ENCODE measurements around the gene CTIF. TPM values are rescaled to one million over a fixed set of nuclear protein-coding genes. Genes with fewer than 3 reads are reported as not detected.

Gene CTIF
- total RNA-seq, 2 experiments from 2014 or later, result 0.06 to 0.38 TPM

- no peaks in the 10 kb centered on the region for H3K9me3 ChIP-seq (ENCODE audit: low read length)
- ChIA-PET POLR2A (no interaction called here), CTCF (ENCODE audit: unreplicated experiment) (no interaction called here)
- no peaks in the 10 kb centered on the region for H3K9me2 ChIP-seq (ENCODE audit: insufficient read depth, low read length)
- intact Hi-C loops (cut with micrococcal nuclease; ENCODE audit: unreplicated experiment), result no loop called here
- TF ChIP-seq EZH2phosphoT487 (IDR thresholded peaks at IDR 0.05; ENCODE audit: borderline replicate concordance, low read depth, low read length) (no peak), CTCF (conservative IDR thresholded peaks at IDR 0.05; ENCODE audit: low read length) (no peak)
- H3K4me2 ChIP-seq (ENCODE audit: low read length), result no peak overlapping the region
- no TSS peak for BruUV-seq (replicated peaks)
- no peak overlapping the region for H3K4me3 ChIP-seq (ENCODE audit: low read depth, low read length, poor library complexity, severe bottlenecking)
- H3K4me1 ChIP-seq (ENCODE audit: insufficient read depth, low read length, poor library complexity, severe bottlenecking), result no peaks in the 10 kb centered on the region
- no peaks in the 10 kb centered on the region for H3K36me3 ChIP-seq (ENCODE audit: insufficient read depth, low read length)
- H2AFZ ChIP-seq (ENCODE audit: low read length), result no peak overlapping the region
- H3K79me2 ChIP-seq (ENCODE audit: insufficient read depth, low read depth, low read length), result no peaks in the 10 kb centered on the region
- no peak for DNase-seq (ENCODE audit: low spot score)
- no peak overlapping the region for H3K27ac ChIP-seq (ENCODE audit: low read depth, low read length, poor library complexity, severe bottlenecking)
- H4K20me1 ChIP-seq (ENCODE audit: insufficient read depth, low read length), result no peaks in the 10 kb centered on the region
These were observed 9.4 kb downstream of the CTIF start for GRCh38 chr18:48548011-48548771.

GRCh38 chr18:48548921-48549320 lies 10.1 kb downstream of the CTIF start:
- CTCF ChIA-PET (ENCODE audit: unreplicated experiment), result no interaction called here
- POLR2A ChIA-PET, result no interaction called here
- no peaks in the 10 kb centered on the region for H3K4me1 ChIP-seq (ENCODE audit: insufficient read depth, low read length, poor library complexity, severe bottlenecking)
- H4K20me1 ChIP-seq (ENCODE audit: insufficient read depth, low read length), result no peaks in the 10 kb centered on the region
- no TSS peak for BruUV-seq (replicated peaks)
- no peaks in the 10 kb centered on the region for H3K79me2 ChIP-seq (ENCODE audit: insufficient read depth, low read depth, low read length)
- no peak overlapping the region for H3K27ac ChIP-seq (ENCODE audit: low read depth, low read length, poor library complexity, severe bottlenecking)
- H3K4me3 ChIP-seq (ENCODE audit: low read depth, low read length, poor library complexity, severe bottlenecking), result no peak overlapping the region
- intact Hi-C loops (cut with micrococcal nuclease; ENCODE audit: unreplicated experiment), result no loop called here
- TF ChIP-seq EZH2phosphoT487 (IDR thresholded peaks at IDR 0.05; ENCODE audit: borderline replicate concordance, low read depth, low read length), result no peak
- TF ChIP-seq CTCF (conservative IDR thresholded peaks at IDR 0.05; ENCODE audit: low read length), result no peak
- H3K9me3 ChIP-seq (ENCODE audit: low read length), result no peaks in the 10 kb centered on the region
- DNase-seq (ENCODE audit: low spot score), result no peak
- no peaks in the 10 kb centered on the region for H3K9me2 ChIP-seq (ENCODE audit: insufficient read depth, low read length)
- no peak overlapping the region for H2AFZ ChIP-seq (ENCODE audit: low read length)
- H3K4me2 ChIP-seq (ENCODE audit: low read length), result no peak overlapping the region
- H3K36me3 ChIP-seq (ENCODE audit: insufficient read depth, low read length), result no peaks in the 10 kb centered on the region

GRCh38 chr18:48550101-48550729 lies 11.4 kb downstream of the CTIF start:
- intact Hi-C loops (cut with micrococcal nuclease; ENCODE audit: unreplicated experiment), result no loop called here
- H3K79me2 ChIP-seq (ENCODE audit: insufficient read depth, low read depth, low read length), result no peaks in the 10 kb centered on the region
- CTCF ChIA-PET (ENCODE audit: unreplicated experiment), result no interaction called here

More at GRCh38 chr18:48550101-48550729, 11.4 kb downstream of the CTIF start:
- H3K9me3 ChIP-seq (ENCODE audit: low read length), result no peaks in the 10 kb centered on the region
- no peaks in the 10 kb centered on the region for H3K9me2 ChIP-seq (ENCODE audit: insufficient read depth, low read length)
- POLR2A ChIA-PET, result no interaction called here
- H3K4me2 ChIP-seq (ENCODE audit: low read length), result no peak overlapping the region
- H4K20me1 ChIP-seq (ENCODE audit: insufficient read depth, low read length), result no peaks in the 10 kb centered on the region
- no peaks in the 10 kb centered on the region for H3K4me1 ChIP-seq (ENCODE audit: insufficient read depth, low read length, poor library complexity, severe bottlenecking)
- no TSS peak for BruUV-seq (replicated peaks)
- no peaks in the 10 kb centered on the region for H3K36me3 ChIP-seq (ENCODE audit: insufficient read depth, low read length)
- DNase-seq (ENCODE audit: low spot score), result no peak
- no peak overlapping the region for H3K27ac ChIP-seq (ENCODE audit: low read depth, low read length, poor library complexity, severe bottlenecking)
- H3K4me3 ChIP-seq (ENCODE audit: low read depth, low read length, poor library complexity, severe bottlenecking), result no peak overlapping the region
- H2AFZ ChIP-seq (ENCODE audit: low read length), result no peak overlapping the region
- TF ChIP-seq EZH2phosphoT487 (IDR thresholded peaks at IDR 0.05; ENCODE audit: borderline replicate concordance, low read depth, low read length) (no peak), CTCF (conservative IDR thresholded peaks at IDR 0.05; ENCODE audit: low read length) (no peak)

All from OCI-LY7 (cell line).